HG03060 (cell line): Measurements from ENCODE around the gene RRAGB.
"Not testable (repeated sequence)": the region's sequence is repeated elsewhere in the genome, so short reads cannot be mapped to it uniquely, and the experiment has no call there.

Experiments
- ATAC-seq: cut with Tn5 transposase; IDR thresholded peaks from one replicate; pipeline ENCODE4 v1.9.1; 2021; ENCODE audit warnings: low read depth, moderate number of reproducible peaks; ENCODE audit not compliant: unreplicated experiment

The RRAGB gene, protein sequence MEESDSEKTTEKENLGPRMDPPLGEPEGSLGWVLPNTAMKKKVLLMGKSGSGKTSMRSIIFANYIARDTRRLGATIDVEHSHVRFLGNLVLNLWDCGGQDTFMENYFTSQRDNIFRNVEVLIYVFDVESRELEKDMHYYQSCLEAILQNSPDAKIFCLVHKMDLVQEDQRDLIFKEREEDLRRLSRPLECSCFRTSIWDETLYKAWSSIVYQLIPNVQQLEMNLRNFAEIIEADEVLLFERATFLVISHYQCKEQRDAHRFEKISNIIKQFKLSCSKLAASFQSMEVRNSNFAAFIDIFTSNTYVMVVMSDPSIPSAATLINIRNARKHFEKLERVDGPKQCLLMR

GRCh38 chrX:55717521-55718497 lies at the start of gene RRAGB:
TSS of gene RRAGB (plus strand) at chrX:55717749. CDS start at chrX:55718328, 579 bp downstream.
- peak; percentile 90 for ATAC-seq

DNA sequence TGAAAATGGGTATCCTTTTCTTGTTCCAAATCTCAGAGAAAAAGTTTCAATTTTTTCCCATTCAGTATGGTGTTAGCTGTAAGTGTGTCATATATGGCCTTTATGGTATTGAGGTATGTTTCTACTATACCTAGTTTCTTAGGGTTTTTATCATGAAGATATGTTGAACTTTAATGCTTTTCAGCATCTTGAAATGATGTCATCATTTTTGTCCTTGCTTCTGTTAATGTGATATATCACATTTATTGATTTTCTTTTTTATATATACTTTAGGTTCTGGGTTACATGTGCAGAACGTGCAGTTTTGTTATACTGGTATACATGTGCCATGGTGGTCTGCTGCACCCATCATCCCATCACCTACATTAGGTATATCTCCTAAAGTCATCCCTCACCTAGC lies 49.5 kb upstream of the RRAGB start:
- ATAC-seq = no peak

DNA sequence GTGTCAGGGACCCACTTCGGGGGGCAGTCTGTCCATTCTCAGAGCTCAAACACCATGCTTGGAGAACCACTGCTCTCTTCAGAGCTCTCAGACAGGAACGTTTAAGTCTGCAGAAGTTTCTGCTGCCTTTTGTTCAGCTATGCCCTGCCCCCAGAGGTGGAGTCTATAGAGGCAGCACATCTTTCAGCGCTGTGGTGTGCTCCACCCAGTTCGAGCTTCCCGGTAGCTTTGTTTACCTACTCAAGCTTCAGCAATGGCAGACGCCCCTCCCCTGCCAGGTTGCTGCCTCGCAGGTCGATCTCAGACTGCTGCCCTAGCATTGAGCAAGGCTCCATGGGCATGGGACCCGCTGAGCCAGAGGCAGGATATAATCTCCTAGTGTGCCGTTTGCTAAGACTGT lies 29.0 kb upstream of the RRAGB start:
- not testable (repeated sequence) for ATAC-seq

DNA sequence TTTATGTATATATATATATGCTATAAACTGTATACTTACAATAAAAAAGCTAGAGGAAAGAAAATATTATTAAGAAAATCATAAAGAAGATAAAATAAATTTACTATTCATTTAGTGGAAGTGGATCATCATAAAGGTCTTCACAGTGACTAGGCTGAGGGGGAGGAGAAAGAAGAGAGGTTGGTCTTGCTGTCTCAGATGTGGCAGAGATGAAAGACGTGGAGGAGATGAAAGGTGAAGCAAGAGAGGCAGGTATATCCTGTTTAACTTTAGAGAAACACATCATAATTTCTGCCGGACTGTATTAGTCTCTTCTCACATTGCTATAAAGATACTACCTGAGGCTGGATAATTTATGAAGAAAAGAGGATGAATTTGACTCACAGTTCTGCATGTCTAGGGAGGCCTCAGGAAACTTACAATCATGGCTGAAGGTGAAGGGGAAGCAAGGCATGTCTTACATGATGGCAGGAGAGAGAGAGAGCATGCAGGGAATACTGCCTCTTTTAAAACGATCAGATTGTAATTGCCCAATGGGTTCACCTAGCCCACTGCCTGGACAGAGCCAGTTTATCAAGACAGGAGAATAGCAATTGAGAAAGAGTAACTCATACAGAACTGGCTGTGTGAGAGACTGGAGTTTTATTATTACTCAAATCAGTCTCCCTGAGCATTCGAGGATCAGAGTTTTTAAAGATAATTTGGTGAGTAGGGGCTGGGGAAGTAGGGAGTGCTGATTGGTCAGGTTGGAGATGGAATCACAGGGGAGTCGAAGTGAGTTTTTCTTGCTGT lies 22.1 kb upstream of the RRAGB start:
- no peak for ATAC-seq

DNA sequence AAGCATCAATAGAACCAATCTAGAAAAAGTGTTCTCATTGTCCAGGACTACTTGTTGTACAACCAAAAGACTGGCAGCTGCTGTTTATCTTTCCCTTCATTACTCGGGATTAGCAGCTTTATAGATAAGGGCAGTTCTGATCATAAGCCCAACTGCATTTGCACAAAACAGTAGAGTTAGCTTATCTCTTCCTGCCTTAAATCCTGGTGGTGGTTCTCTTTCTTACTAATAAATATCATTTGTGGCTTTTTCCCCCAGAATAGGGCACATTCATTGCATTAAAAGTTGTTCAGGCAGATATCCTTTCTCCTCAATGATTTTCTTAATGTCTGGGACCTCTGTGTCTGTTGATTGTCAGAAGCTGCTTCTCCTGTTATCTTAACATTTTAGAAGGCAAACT lies 20.2 kb upstream of the RRAGB start:
- no peak for ATAC-seq

GRCh38 chrX:55702671-55703070 lies 14.9 kb upstream of the RRAGB start:
- no peak for ATAC-seq

DNA sequence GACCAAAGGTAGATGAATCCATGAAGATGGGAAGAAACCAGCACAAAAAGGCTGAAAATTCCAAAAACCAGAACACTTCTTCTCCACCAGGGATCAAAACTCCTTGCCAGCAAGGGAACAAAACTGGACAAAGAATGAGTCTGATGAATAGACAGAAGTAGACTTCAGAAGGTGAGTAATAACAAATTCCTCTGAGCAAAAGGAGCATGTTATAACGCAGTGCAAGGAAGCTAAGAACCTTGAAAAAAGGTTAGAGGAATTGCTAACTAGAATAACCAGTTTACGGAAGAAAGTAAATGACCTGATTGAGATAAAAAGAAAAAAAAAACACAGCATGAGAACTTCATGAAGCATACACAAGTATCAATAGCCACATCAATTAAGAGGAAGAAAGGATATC lies 14.1 kb upstream of the RRAGB start:
- ATAC-seq = not testable (repeated sequence)

DNA sequence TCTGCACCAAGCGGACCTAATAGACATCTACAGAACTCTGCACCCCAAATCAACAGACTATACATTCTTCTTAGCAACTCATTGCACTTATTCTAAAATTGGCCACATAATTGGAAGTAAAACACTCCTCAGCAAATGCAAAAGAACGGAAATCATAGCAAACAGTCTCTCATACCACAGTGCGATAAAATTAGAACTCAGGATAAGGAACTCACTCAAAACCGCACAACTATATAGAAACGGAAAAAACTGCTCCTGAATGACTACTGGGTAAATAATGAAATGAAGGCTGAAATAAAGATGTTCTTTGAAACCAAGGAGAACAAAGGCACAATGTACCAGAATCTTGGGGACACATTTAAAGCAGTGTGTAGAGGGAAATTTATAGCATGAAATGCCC lies 12.5 kb upstream of the RRAGB start:
- ATAC-seq = not testable (repeated sequence)

DNA sequence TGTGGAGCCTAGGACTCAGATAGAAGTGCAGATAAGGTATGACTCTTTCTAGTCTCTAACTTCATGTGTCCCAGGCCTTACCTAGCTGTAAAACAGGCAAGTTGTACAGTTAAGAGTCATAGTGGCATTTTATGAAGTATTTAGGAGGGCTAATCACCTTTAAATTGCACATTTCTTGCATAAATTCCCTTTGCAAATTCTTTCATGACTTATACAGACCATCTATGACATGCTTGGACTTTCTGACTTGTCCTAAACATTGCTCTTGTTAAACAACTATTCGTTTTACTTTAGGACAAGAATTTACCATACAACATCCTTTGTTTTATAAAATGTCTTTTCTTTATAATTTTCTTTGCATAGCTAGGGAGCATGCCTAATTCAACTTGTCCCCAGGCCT lies 7.8 kb upstream of the RRAGB start:
- no peak for ATAC-seq

- ATAC-seq = no peak
Measured at GRCh38 chrX:55710701-55711100, 6.8 kb upstream of the RRAGB start.

GRCh38 chrX:55713631-55714030 lies 3.9 kb upstream of the RRAGB start:
- no peak for ATAC-seq

- ATAC-seq = no peak
Measured at GRCh38 chrX:55714161-55714560, 3.4 kb upstream of the RRAGB start.

DNA sequence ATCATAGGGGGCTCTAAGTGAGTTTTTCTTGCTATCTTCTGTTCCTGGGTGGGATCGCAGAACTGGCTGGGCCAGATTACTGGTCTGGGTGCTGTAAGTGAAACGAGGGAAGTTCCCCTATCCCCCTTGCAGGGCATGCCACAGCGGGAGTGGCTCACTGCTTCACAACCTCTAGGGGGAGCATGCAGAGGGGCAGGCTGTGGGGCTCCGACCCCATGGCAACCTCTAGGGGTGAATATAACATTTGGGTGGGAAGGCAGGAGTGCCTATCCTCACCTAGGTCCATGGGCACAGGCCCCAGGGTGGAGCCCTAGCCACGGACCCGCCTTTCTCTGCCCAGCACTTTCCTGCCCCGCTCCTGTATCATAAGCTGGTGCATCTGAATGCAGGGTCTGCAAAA lies 1.7 kb upstream of the RRAGB start:
- no peak for ATAC-seq

- ATAC-seq = no peak
Measured at GRCh38 chrX:55716937-55717336, 612 bp upstream of the RRAGB start.

DNA sequence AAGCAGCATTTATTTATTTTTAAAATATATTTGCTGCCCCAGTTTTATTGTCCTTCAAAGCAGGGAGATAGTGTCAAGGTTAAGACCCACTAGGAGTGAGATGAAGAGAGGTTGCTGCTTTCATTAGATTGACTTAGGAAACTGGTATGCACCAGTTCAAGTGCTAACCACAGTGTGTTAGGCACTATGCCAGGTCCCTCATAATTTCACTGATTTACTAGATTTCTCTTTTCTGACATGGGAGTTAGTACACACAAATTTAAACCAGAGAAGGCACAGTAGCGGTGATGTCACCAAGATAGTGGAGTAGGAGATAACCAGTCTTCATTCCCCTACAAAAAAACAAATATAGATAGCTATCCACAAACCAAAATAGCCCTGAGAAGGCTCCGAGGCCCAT lies 14.3 kb downstream of the RRAGB start:
- ATAC-seq = no peak

DNA sequence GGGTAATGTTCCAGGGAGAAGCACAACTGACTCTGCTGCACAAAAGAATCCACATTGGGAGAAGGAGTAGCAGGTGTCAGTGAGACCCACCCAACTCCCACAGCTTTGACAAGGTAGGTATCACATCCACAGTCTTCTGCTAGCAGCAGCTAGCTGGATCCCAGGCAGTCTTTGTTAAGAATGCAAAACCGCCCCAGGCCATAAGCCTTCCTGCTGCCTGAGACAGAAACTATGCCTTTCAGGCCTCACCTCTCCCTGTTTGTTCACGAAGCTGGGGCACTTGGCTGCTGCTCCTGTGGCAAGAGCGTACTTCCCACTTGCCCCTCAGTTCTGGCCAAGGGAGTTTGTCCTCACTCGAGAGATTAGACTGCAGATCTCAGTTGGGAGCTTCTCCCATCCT lies 21.4 kb downstream of the RRAGB start:
- ATAC-seq = no peak

- ATAC-seq = no peak
Measured at GRCh38 chrX:55742649-55743048, 25.1 kb downstream of the RRAGB start.

GRCh38 chrX:55748463-55748862 lies 30.9 kb downstream of the RRAGB start:
- ATAC-seq = not testable (repeated sequence)

GRCh38 chrX:55750256-55750655 lies 32.7 kb downstream of the RRAGB start:
- no peak for ATAC-seq

GRCh38 chrX:55754861-55755294 lies 37.3 kb downstream of the RRAGB start:
- peak; percentile 85 for ATAC-seq

DNA sequence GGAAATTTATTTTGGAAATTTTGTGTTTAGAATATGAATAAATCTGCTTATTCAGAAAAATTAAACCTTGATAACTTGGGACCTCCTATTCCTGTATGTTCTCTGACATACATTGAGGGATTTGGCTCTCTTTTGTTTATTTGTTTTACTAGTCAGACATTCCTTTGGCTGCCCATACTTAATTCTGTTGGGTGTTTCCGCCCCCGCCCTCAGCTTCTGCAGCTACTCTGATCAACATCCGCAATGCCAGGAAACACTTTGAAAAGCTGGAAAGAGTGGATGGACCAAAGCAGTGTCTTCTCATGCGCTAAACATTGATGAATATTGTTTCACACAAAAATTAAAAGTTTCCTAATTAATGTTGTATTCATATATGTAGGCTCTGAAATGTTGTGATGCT lies 40.5 kb downstream of the RRAGB start:
- ATAC-seq = no peak
